GM19239 (cell line): ENCODE data around the gene CFAP300.

Source experiments
- DNase-seq: peaks from one replicate; pipeline ENCODE4 v3.0.0; 2011; ENCODE audit warnings: low spot score; ENCODE audit not compliant: insufficient read length
- FAIRE-seq: peaks from 2 replicates; lab custom pipeline; 2011; peaks lifted over from hg19 to GRCh38; lab: Jason Lieb, UNC

CFAP300 gene

GRCh38 chr11:102118937-102119336 is 71.7 kb downstream of the CFAP300 start:
- no peak for DNase-seq
- no peak for FAIRE-seq

DNA sequence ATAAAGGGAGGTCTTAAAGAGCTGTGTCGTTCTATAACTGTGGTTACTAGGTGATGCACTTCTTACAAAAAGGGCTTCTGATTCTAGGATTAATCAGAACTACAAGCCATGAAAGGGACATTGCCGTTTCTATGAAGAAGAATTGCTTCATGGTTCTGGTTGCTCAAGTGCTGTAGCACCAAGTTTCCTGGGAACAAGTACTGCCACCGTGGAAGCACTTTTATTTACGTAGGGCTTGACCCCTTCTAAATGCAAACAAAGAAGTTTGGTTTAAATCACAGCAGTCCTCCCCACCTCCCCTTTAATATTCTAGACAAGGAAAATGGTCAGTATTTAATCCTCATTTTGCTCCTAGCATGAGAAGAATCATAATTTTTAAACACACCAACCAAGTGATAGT is 72.8 kb downstream of the CFAP300 start:
- FAIRE-seq (no peak), DNase-seq (no peak)

- FAIRE-seq, result no peak
- no peak for DNase-seq
Measured at GRCh38 chr11:102120437-102120973, 73.3 kb downstream of the CFAP300 start.

DNA sequence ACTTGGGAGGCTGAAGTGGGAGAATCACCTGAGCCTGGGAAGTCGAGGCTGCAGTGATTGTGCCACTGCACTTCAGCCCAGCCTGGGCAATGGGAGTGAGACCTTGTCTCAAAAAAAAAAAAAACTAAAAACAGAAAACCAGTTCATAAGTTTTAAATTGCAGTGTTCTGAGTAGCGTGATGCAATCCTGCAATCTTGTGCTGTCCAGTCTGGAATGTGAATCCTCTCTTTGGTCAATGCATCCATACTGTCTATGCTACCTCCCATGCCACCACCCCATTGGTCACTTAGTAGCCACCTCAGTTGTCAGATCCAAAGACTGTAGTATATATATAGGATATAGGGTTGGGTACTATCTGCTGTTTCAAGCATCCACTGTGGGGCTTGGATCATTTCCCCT is 74.1 kb downstream of the CFAP300 start:
- DNase-seq, result no peak
- FAIRE-seq, result no peak
